GM18517 (cell line): ENCODE results near the gene LHX1.

Experiments
- ATAC-seq: cut with Tn5 transposase; IDR thresholded peaks from one replicate; pipeline ENCODE4 v1.9.1; 2021; ENCODE audit warnings: mild to moderate bottlenecking, moderate library complexity; ENCODE audit not compliant: unreplicated experiment

The LHX1 gene

GRCh38 chr17:36921095-36921851 lies 16.0 kb upstream of the LHX1 start:
- ATAC-seq = no peak

- no peak for ATAC-seq
These were observed 15.1 kb upstream of the LHX1 start for GRCh38 chr17:36922175-36922574.

GRCh38 chr17:36923814-36924221 lies 13.5 kb upstream of the LHX1 start:
- no peak for ATAC-seq

GRCh38 chr17:36926226-36926625 lies 11.0 kb upstream of the LHX1 start:
- ATAC-seq = no peak

- ATAC-seq = no peak
These were observed 10.6 kb upstream of the LHX1 start for GRCh38 chr17:36926701-36927100.

GRCh38 chr17:36928471-36929345 lies 8.6 kb upstream of the LHX1 start:
- no peak for ATAC-seq

GRCh38 chr17:36929851-36930582 lies 7.3 kb upstream of the LHX1 start:
- ATAC-seq = no peak

- ATAC-seq = no peak
These were observed 6.7 kb upstream of the LHX1 start for GRCh38 chr17:36930583-36930900.

GRCh38 chr17:36931096-36931696 lies 6.1 kb upstream of the LHX1 start:
- no peak for ATAC-seq

- no peak for ATAC-seq
These were observed 5.4 kb upstream of the LHX1 start for GRCh38 chr17:36931697-36932382.

- no peak for ATAC-seq
These were observed 4.9 kb upstream of the LHX1 start for GRCh38 chr17:36932383-36932693.

- no peak for ATAC-seq
These were observed 4.4 kb upstream of the LHX1 start for GRCh38 chr17:36932694-36933511.

- ATAC-seq = no peak
These were observed 3.6 kb upstream of the LHX1 start for GRCh38 chr17:36933512-36934143.

GRCh38 chr17:36934144-36934691 lies 3.1 kb upstream of the LHX1 start:
- no peak for ATAC-seq

GRCh38 chr17:36934692-36935630 lies 2.3 kb upstream of the LHX1 start:
- no peak for ATAC-seq

GRCh38 chr17:36935671-36936454 lies 1.4 kb upstream of the LHX1 start:
- ATAC-seq = no peak

GRCh38 chr17:36936455-36937000 lies 747 bp upstream of the LHX1 start:
- ATAC-seq = no peak
